ENCODE results near the gene ASIC4.

Gene ASIC4

GRCh38 chr2:219512524-219513216, 1.6 kb upstream of the ASIC4 start:
- Histone ChIP-seq H3K27me3 (ENCODE audit: insufficient read depth, poor library complexity, severe bottlenecking) (peaks cover 60% of the 10 kb centered on the region), H3K4me3 (ENCODE audit: severe bottlenecking) (no peak overlapping the region), H3K27ac (ENCODE audit: poor library complexity, severe bottlenecking) (no peak overlapping the region), H3K4me1 (ENCODE audit: insufficient read depth, poor library complexity, severe bottlenecking) (no peaks in the 10 kb centered on the region), H3K9me3 (ENCODE audit: severe bottlenecking) (no peaks in the 10 kb centered on the region), H3K36me3 (ENCODE audit: low read depth) (no peaks in the 10 kb centered on the region)
- DNase-seq (ENCODE audit: low spot score): no peak
- no peak for ATAC-seq (ENCODE audit: low read depth)
- TF ChIP-seq CTCF (IDR thresholded peaks at IDR 0.05; ENCODE audit: poor library complexity, severe bottlenecking): no peak

DNA sequence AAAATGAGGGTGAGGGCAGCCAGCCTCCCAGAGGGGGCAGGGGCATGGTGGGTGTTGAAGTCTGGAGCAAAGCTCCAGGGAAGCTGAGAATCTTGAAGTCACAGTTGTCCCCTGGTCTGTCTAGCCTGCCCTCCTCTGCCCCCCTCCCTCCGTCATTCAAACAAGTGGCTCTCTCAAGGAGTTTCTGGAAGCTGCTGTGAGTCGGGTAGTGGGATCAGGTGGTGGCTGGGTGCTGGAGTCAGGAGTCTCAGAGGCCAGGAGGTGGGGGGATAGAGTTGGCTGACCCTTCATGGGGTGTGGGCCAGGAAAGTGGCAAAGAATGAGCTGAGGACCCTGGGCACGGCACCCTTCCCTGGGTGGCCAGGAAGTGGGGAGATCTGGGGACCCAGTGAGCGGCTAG, 495 bp upstream of the ASIC4 start:
- no peak for DNase-seq (ENCODE audit: low spot score)
- no peaks in the 10 kb centered on the region for H3K4me1 ChIP-seq (ENCODE audit: insufficient read depth, poor library complexity, severe bottlenecking)
- no peak overlapping the region for H3K4me3 ChIP-seq (ENCODE audit: severe bottlenecking)
- TF ChIP-seq CTCF (IDR thresholded peaks at IDR 0.05; ENCODE audit: poor library complexity, severe bottlenecking): no peak
- H3K27me3 ChIP-seq (ENCODE audit: insufficient read depth, poor library complexity, severe bottlenecking): peaks cover 60% of the 10 kb centered on the region
- no peaks in the 10 kb centered on the region for H3K36me3 ChIP-seq (ENCODE audit: low read depth)
- ATAC-seq (ENCODE audit: low read depth): no peak
- no peak overlapping the region for H3K27ac ChIP-seq (ENCODE audit: poor library complexity, severe bottlenecking)
- H3K9me3 ChIP-seq (ENCODE audit: severe bottlenecking): no peaks in the 10 kb centered on the region

DNA sequence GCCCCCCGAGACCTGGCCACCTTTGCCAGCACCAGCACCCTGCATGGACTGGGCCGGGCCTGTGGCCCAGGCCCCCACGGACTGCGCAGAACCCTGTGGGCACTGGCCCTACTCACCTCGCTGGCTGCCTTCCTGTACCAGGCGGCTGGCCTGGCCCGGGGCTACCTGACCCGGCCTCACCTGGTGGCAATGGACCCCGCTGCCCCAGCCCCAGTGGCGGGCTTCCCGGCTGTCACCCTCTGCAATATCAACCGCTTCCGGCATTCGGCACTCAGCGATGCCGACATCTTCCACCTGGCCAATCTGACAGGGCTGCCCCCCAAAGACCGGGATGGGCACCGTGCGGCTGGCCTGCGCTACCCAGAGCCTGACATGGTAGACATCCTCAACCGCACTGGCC, 554 bp downstream of the ASIC4 start:
- H3K27ac ChIP-seq (ENCODE audit: poor library complexity, severe bottlenecking): no peak overlapping the region
- peaks cover 56% of the 10 kb centered on the region for H3K27me3 ChIP-seq (ENCODE audit: insufficient read depth, poor library complexity, severe bottlenecking)

GRCh38 chr2:219515874-219516629, 1.8 kb downstream of the ASIC4 start:
- no peaks in the 10 kb centered on the region for H3K4me1 ChIP-seq (ENCODE audit: insufficient read depth, poor library complexity, severe bottlenecking)
- no peak overlapping the region for H3K27ac ChIP-seq (ENCODE audit: poor library complexity, severe bottlenecking)

More for the DNA sequence above, 554 bp downstream of the ASIC4 start:
- no peak for TF ChIP-seq CTCF (IDR thresholded peaks at IDR 0.05; ENCODE audit: poor library complexity, severe bottlenecking)
- no peak for ATAC-seq (ENCODE audit: low read depth)
- no peak for DNase-seq (ENCODE audit: low spot score)
- Histone ChIP-seq H3K36me3 (ENCODE audit: low read depth) (no peaks in the 10 kb centered on the region), H3K9me3 (ENCODE audit: severe bottlenecking) (no peaks in the 10 kb centered on the region), H3K4me1 (ENCODE audit: insufficient read depth, poor library complexity, severe bottlenecking) (no peaks in the 10 kb centered on the region), H3K4me3 (ENCODE audit: severe bottlenecking) (no peak overlapping the region)

More at GRCh38 chr2:219515874-219516629, 1.8 kb downstream of the ASIC4 start:
- H3K4me3 ChIP-seq (ENCODE audit: severe bottlenecking): no peak overlapping the region
- no peak for TF ChIP-seq CTCF (IDR thresholded peaks at IDR 0.05; ENCODE audit: poor library complexity, severe bottlenecking)
- ATAC-seq (ENCODE audit: low read depth): no peak
- no peaks in the 10 kb centered on the region for H3K9me3 ChIP-seq (ENCODE audit: severe bottlenecking)
- H3K36me3 ChIP-seq (ENCODE audit: low read depth): no peaks in the 10 kb centered on the region
- DNase-seq (ENCODE audit: low spot score): no peak
- H3K27me3 ChIP-seq (ENCODE audit: insufficient read depth, poor library complexity, severe bottlenecking): peaks cover 44% of the 10 kb centered on the region

Data from RWPE2 (cell line).